B cell (primary cell): ENCODE results near the gene MACIR. TPM values are rescaled to one million over a fixed set of nuclear protein-coding genes. Genes with fewer than 3 reads are reported as not detected.

ENCODE experiments used
- ATAC-seq: fragments of 200-7000 bp; cut with Tn5 transposase; one replicate; pipeline ENCODE4 v1.10.0; 2021; ENCODE audit warnings: low read depth, mild to moderate bottlenecking, moderate number of reproducible peaks, moderate library complexity
- CTCF ChIA-PET: fragments of 350-600 bp; sonication (Branson Sonifier 250); formaldehyde crosslinking; loops from one replicate; lab custom pipeline; 2021; ENCODE audit warnings: antibody characterized with exemption, inconsistent platforms; lab: Charles Lee
- POLR2A ChIA-PET: fragments of 350-600 bp; sonication (Branson Sonifier 250); formaldehyde crosslinking; loops from one replicate; lab custom pipeline; 2021; ENCODE audit warnings: antibody characterized with exemption; lab: Charles Lee
- DNase-seq: peaks from one replicate; pipeline ENCODE4 v3.0.0; 2013
- H2AFZ ChIP-seq: 2 replicates; pipeline ENCODE4 v1.6.1; 2012; ENCODE audit warnings: mild to moderate bottlenecking, low read depth, low read length; ENCODE audit not compliant: insufficient read depth, poor library complexity, severe bottlenecking
- H3K27ac ChIP-seq, 2 donors: 1 replicate in 1 of 2; 2 replicates in 1 of 2; pipeline ENCODE4 v1.5.1; 2012 to 2013; ENCODE audit warnings: low read length in 2 of 2, mild to moderate bottlenecking in 2 of 2, moderate library complexity in 1 of 2
- H3K27me3 ChIP-seq, 4 experiments: fragments of 200-600 bp in 1 of 4; sonication (generic) in 1 of 4; replicated peaks in 1 of 4; 1 replicate in 2 of 4; 2 replicates in 2 of 4; pipeline versions ENCODE4 v1.6.1 to v1.7.0; 2013 to 2016; ENCODE audit warnings: low read length in 3 of 4, mild to moderate bottlenecking in 2 of 4, mixed read lengths in 1 of 4, moderate library complexity in 1 of 4; ENCODE audit not compliant: insufficient read depth in 4 of 4, control insufficient read depth in 3 of 4; ENCODE audit errors: control extremely low read depth in 1 of 4
- H3K36me3 ChIP-seq, 2 experiments: replicated peaks in 1 of 2; 1 replicate in 1 of 2; 2 replicates in 1 of 2; pipeline versions ENCODE4 v1.6.1 to v1.7.1; 2013; ENCODE audit warnings: low read length in 1 of 2; ENCODE audit not compliant: insufficient read depth in 2 of 2, control insufficient read depth in 1 of 2; ENCODE audit errors: control extremely low read depth in 1 of 2, extremely low read depth in 1 of 2
- H3K4me1 ChIP-seq, 2 donors: fragments of 200-600 bp in 1 of 2; sonication (generic) in 1 of 2; 1 replicate in 1 of 2; 2 replicates in 1 of 2; pipeline versions ENCODE4 v1.5.1 to v1.6.1; 2013 to 2017; ENCODE audit warnings: low read length in 2 of 2; ENCODE audit not compliant: control insufficient read depth in 2 of 2, insufficient read depth in 2 of 2
- H3K4me2 ChIP-seq: replicated peaks from 2 replicates; pipeline ENCODE3; 2012; ENCODE audit warnings: mild to moderate bottlenecking, low read depth, low read length; ENCODE audit not compliant: poor library complexity, severe bottlenecking
- H3K4me3 ChIP-seq, 5 experiments: fragments of 200-600 bp in 1 of 5; sonication (generic) in 1 of 5; 1 replicate in 3 of 5; 2 replicates in 2 of 5; pipeline versions ENCODE4 v1.5.1 to v1.7.0; 2011 to 2016; ENCODE audit warnings: low read length in 4 of 5, mild to moderate bottlenecking in 4 of 5, low read depth in 2 of 5, control low read depth in 1 of 5, moderate library complexity in 1 of 5; ENCODE audit not compliant: insufficient read depth in 1 of 5; ENCODE audit errors: control extremely low read depth in 1 of 5, extremely low read depth in 1 of 5
- H3K79me2 ChIP-seq: fragments of 200-600 bp; sonication (generic); one replicate; pipeline ENCODE4 v1.6.0; 2016; ENCODE audit warnings: low read length; ENCODE audit not compliant: control insufficient read depth, insufficient read depth
- H3K9ac ChIP-seq: fragments of 200-600 bp; sonication (generic); 2 replicates; pipeline ENCODE4 v1.6.1; 2017; ENCODE audit warnings: mild to moderate bottlenecking, low read length, moderate library complexity
- H3K9me3 ChIP-seq, 3 donors: one replicate each; pipeline versions ENCODE4 v1.6.1 to v1.7.1; 2013; ENCODE audit warnings: low read length in 2 of 3; ENCODE audit not compliant: control insufficient read depth in 2 of 3, insufficient read depth in 1 of 3; ENCODE audit errors: control extremely low read depth in 1 of 3
- H4K20me1 ChIP-seq: 2 replicates; pipeline ENCODE4 v1.6.0; 2012; ENCODE audit warnings: mild to moderate bottlenecking, low read length; ENCODE audit not compliant: insufficient read depth, control insufficient read depth, poor library complexity, severe bottlenecking
- H3K27ac Mint-ChIP-seq: one replicate; pipeline ENCODE4 v1.8.0; 2021; ENCODE audit warnings: mixed read lengths
- H3K27me3 Mint-ChIP-seq: one replicate; pipeline ENCODE4 v1.8.0; 2021; ENCODE audit warnings: mixed read lengths
- H3K4me1 Mint-ChIP-seq: one replicate; pipeline ENCODE4 v1.8.0; 2021; ENCODE audit warnings: mixed read lengths
- H3K4me3 Mint-ChIP-seq: one replicate; pipeline ENCODE4 v1.8.0; 2021; ENCODE audit warnings: mixed read lengths
- H3K9me3 Mint-ChIP-seq: one replicate; pipeline ENCODE4 v1.8.0; 2022; ENCODE audit warnings: mixed read lengths; ENCODE audit not compliant: insufficient read depth
- CTCF ChIP-seq: fragments of 200-600 bp; IDR thresholded peaks from one replicate; pipeline ENCODE4 v1.8.0; 2022; ENCODE audit warnings: antibody characterized with exemption, mild to moderate bottlenecking
- EZH2 ChIP-seq: IDR thresholded peaks from 2 replicates; pipeline ENCODE4 v1.6.1; 2012; ENCODE audit warnings: borderline replicate concordance, low read depth, mild to moderate bottlenecking, moderate library complexity, low read length; ENCODE audit not compliant: insufficient read depth, poor library complexity, severe bottlenecking
- WGBS: methylation state at CpG from one replicate; pipeline ENCODE4 v1.1.5; 2013; ENCODE audit warnings: missing lambda C conversion rate; ENCODE audit not compliant: insufficient coverage; 5-methylcytosine and 5-hydroxymethylcytosine counted together
- intact Hi-C: fragments of 100-400 bp; cut with micrococcal nuclease; formaldehyde crosslinking; loops from one replicate; pipeline ENCODE4 v1.10.0; 2022
- polyA plus RNA-seq: library from polyadenylated mRNA; depleted of rRNA; stranded (reverse); fragments of >200 nt; gene quantifications from 2 replicates; pipeline ENCODE4 v1.2.3, GENCODE V29; 2012
- total RNA-seq, 2 donors: library from RNA; stranded (reverse); fragments of 120-200 nt in 1 of 2; gene quantifications; 1 replicate in 1 of 2; 2 replicates in 1 of 2; pipeline versions ENCODE4 v1.2.3 to v1.2.4, GENCODE V29; 2013 to 2022

MACIR gene
- total and polyA plus RNA-seq, 2 donors (not counting 1 experiment from before 2014, with no cell fraction given) = 1.3 to 3.3 TPM

GRCh38 chr5:103291606-103292005, 33.0 kb downstream of the MACIR start:
- Histone ChIP-seq H3K4me1 (no peaks in the 10 kb centered on the region), H3K36me3 (no peaks in the 10 kb centered on the region), H3K4me3 (no peak overlapping the region), H3K27ac (no peak overlapping the region), H3K4me2 (no peak overlapping the region), H2AFZ (no peak overlapping the region), H3K9me3 (no peaks in the 10 kb centered on the region), H4K20me1 (no peaks in the 10 kb centered on the region), H3K27me3 (no peaks in the 10 kb centered on the region), H3K9ac (no peak overlapping the region), H3K79me2 (no peaks in the 10 kb centered on the region)
- DNase-seq = no peak
- no peak for TF ChIP-seq CTCF
- no peak for TF ChIP-seq EZH2
- WGBS = 100% methylated on average over 2 of the region's 4 CpGs
- intact Hi-C loops = no loop called here
- no peak for ATAC-seq
- POLR2A ChIA-PET = no interaction called here
- CTCF ChIA-PET = no interaction called here
- no peak overlapping the region for H3K27ac Mint-ChIP-seq
- H3K4me1 Mint-ChIP-seq = no peaks in the 10 kb centered on the region
- no peaks in the 10 kb centered on the region for H3K9me3 Mint-ChIP-seq
- no peak overlapping the region for H3K4me3 Mint-ChIP-seq
- H3K27me3 Mint-ChIP-seq = no peaks in the 10 kb centered on the region

DNA sequence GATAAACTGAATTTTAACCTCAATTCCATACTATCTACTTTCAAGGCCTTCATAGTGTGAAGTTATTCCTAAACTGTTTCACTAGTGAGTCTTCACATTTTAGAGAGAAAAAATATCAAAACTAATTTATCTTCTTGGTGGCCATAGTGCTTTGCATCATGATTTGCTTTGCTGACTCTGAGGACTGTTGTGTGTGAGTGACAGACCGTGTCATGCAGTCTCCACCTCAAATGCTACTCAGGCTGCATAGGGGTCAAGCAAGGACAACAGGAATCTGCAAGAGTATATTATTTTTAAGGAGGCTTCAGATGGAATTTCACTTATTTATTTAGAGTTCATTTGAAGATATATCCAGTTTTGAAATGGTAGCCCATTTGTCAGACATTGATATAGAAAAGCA, 34.5 kb downstream of the MACIR start:
- no peaks in the 10 kb centered on the region for H3K4me1 Mint-ChIP-seq
- H3K9me3 ChIP-seq = no peaks in the 10 kb centered on the region
- H4K20me1 ChIP-seq = no peaks in the 10 kb centered on the region
- WGBS = no CpG with 5 or more reads among the region's 1 CpG
- H3K36me3 ChIP-seq = no peaks in the 10 kb centered on the region
- no peaks in the 10 kb centered on the region for H3K4me1 ChIP-seq
- CTCF ChIA-PET = no interaction called here
- H3K4me3 Mint-ChIP-seq = no peak overlapping the region
- DNase-seq = no peak
- H3K27ac Mint-ChIP-seq = no peak overlapping the region
- no peak overlapping the region for H2AFZ ChIP-seq
- no peaks in the 10 kb centered on the region for H3K27me3 Mint-ChIP-seq
- no peak overlapping the region for H3K27ac ChIP-seq
- no peaks in the 10 kb centered on the region for H3K79me2 ChIP-seq
- intact Hi-C loops = no loop called here
- ATAC-seq = no peak
- H3K9me3 Mint-ChIP-seq = no peaks in the 10 kb centered on the region
- H3K4me3 ChIP-seq = no peak overlapping the region
- H3K27me3 ChIP-seq = no peaks in the 10 kb centered on the region
- POLR2A ChIA-PET = no interaction called here
- H3K9ac ChIP-seq = no peak overlapping the region
- H3K4me2 ChIP-seq = no peak overlapping the region
- no peak for TF ChIP-seq EZH2
- no peak for TF ChIP-seq CTCF
